Keratinocyte (primary cell): Measurements from ENCODE around the gene LRRC74B. TPM values are rescaled to one million over a fixed set of nuclear protein-coding genes. Genes with fewer than 3 reads are reported as not detected.

Source experiments
- DNase-seq: peaks from one replicate; pipeline ENCODE4 v3.0.0-alpha.2; 2011; ENCODE audit warnings: low read depth, missing footprints, low spot score
- FAIRE-seq: peaks from 2 replicates; lab custom pipeline; 2011; peaks lifted over from hg19 to GRCh38; lab: Jason Lieb, UNC
- H2AFZ ChIP-seq: 2 replicates; pipeline ENCODE4 v1.6.0; 2012; ENCODE audit warnings: low read length, control low read depth, inconsistent platforms; ENCODE audit not compliant: control insufficient read depth
- H3K27ac ChIP-seq: 2 replicates; pipeline ENCODE4 v1.5.1; 2011; ENCODE audit warnings: low read length; ENCODE audit not compliant: control insufficient read depth, insufficient read depth
- H3K27me3 ChIP-seq: 3 replicates; pipeline ENCODE4 v1.6.0; 2011; ENCODE audit warnings: low read length; ENCODE audit not compliant: control insufficient read depth, insufficient read depth; ENCODE audit errors: extremely low read depth
- H3K36me3 ChIP-seq, 2 experiments: 2 replicates in 1 of 2; 3 replicates in 1 of 2; pipeline ENCODE4 v1.5.1; 2011; ENCODE audit warnings: low read length in 2 of 2, mild to moderate bottlenecking in 1 of 2; ENCODE audit not compliant: control insufficient read depth in 2 of 2, insufficient read depth in 2 of 2; ENCODE audit errors: extremely low read depth in 1 of 2
- H3K4me1 ChIP-seq: 3 replicates; pipeline ENCODE4 v1.5.1; 2011; ENCODE audit warnings: low read length; ENCODE audit not compliant: control insufficient read depth, insufficient read depth; ENCODE audit errors: extremely low read depth
- H3K4me2 ChIP-seq: 3 replicates; pipeline ENCODE4 v1.6.0; 2011; ENCODE audit warnings: low read depth, low read length; ENCODE audit not compliant: control insufficient read depth, insufficient read depth; ENCODE audit errors: extremely low read depth
- H3K4me3 ChIP-seq, 3 experiments: fragments of 200-600 bp in 1 of 3; sonication (generic) in 1 of 3; 2 replicates in 2 of 3; 3 replicates in 1 of 3; pipeline ENCODE4 v1.5.1; 2011 to 2016; ENCODE audit warnings: low read length in 3 of 3, mild to moderate bottlenecking in 3 of 3, control low read depth in 2 of 3, inconsistent platforms in 1 of 3, low read depth in 1 of 3, mixed read lengths in 1 of 3, mixed run types in 1 of 3, moderate library complexity in 1 of 3; ENCODE audit not compliant: control insufficient read depth in 2 of 3, insufficient read depth in 2 of 3; ENCODE audit errors: extremely low read depth in 1 of 3
- H3K79me2 ChIP-seq: 2 replicates; pipeline ENCODE4 v1.6.0; 2012; ENCODE audit warnings: low read length; ENCODE audit not compliant: control insufficient read depth, insufficient read depth
- H3K9ac ChIP-seq: 3 replicates; pipeline ENCODE4 v1.6.0; 2011; ENCODE audit warnings: low read length; ENCODE audit not compliant: control insufficient read depth, insufficient read depth; ENCODE audit errors: extremely low read depth
- H3K9me1 ChIP-seq: 3 replicates; pipeline ENCODE4 v1.6.0; 2011; ENCODE audit warnings: low read length; ENCODE audit not compliant: control insufficient read depth, insufficient read depth; ENCODE audit errors: extremely low read depth
- H3K9me3 ChIP-seq: 2 replicates; pipeline ENCODE4 v1.5.1; 2012; ENCODE audit warnings: low read depth, low read length; ENCODE audit not compliant: control insufficient read depth
- H4K20me1 ChIP-seq: 3 replicates; pipeline ENCODE4 v1.6.0; 2011; ENCODE audit warnings: low read length; ENCODE audit not compliant: control insufficient read depth, insufficient read depth; ENCODE audit errors: extremely low read depth
- CTCF ChIP-seq, 3 experiments: IDR thresholded peaks in 1 of 3; conservative IDR thresholded peaks in 1 of 3; optimal IDR thresholded peaks in 1 of 3; 2 replicates in 2 of 3; 3 replicates in 1 of 3; pipeline versions ENCODE3 to v1.5.1; 2011; ENCODE audit warnings: low read length in 3 of 3, mild to moderate bottlenecking in 3 of 3, moderate library complexity in 2 of 3, control low read depth in 1 of 3, inconsistent platforms in 1 of 3; ENCODE audit not compliant: insufficient read depth in 2 of 3; ENCODE audit errors: extremely low read depth in 1 of 3
- EZH2 ChIP-seq: IDR thresholded peaks from one replicate; pipeline ENCODE4 v1.6.1; 2012; ENCODE audit warnings: inconsistent platforms, mild to moderate bottlenecking, low read length, moderate library complexity
- dilution Hi-C: fragments of 300-500 bp; cut with MboI; formaldehyde crosslinking; loops from one replicate; pipeline ENCODE4 v1.7.0; 2020; ENCODE audit warnings: low sequenced_read_pairs; ENCODE audit not compliant: extremely low pct_ligation_motif_present
- polyA plus RNA-seq, 5 experiments: library from polyadenylated mRNA; depleted of rRNA in 3 of 5; stranded (reverse) in 3 of 5; stranded (forward) in 1 of 5; unstranded in 1 of 5; fragments of >200 nt; gene quantifications; 1 replicate in 1 of 5; 2 replicates in 3 of 5; 3 replicates in 1 of 5; pipeline versions ENCODE4 v1.2.1 to v1.2.3, GENCODE V29; 2011 to 2012; ENCODE audit warnings: missing spikeins in 2 of 5, low read depth in 1 of 5, low replicate concordance in 1 of 5

LRRC74B gene
- polyA plus RNA-seq, 1 donor (not counting 4 experiments of a cell fraction or from before 2014, with no cell fraction given) = not detected

- H3K27ac ChIP-seq = no peak within 1 kb of the TSS
- H3K9me3 ChIP-seq = no peaks in the 10 kb centered on the region
- H3K4me3 ChIP-seq = no peak within 1 kb of the TSS
- no peak for TF ChIP-seq CTCF (optimal IDR thresholded peaks at IDR 0.05 in 1 of 3, IDR thresholded peaks at IDR 0.05 in 1 of 3, conservative IDR thresholded peaks at IDR 0.05 in 1 of 3; ENCODE audit: extremely low read depth in 1 of 3, insufficient read depth in 2 of 3, low read length in 3 of 3)
- H3K9ac ChIP-seq = no peak within 1 kb of the TSS
- DNase-seq = no peak
- H3K27me3 ChIP-seq = peaks cover 22% of the 10 kb centered on the region
- H3K9me1 ChIP-seq = no peaks in the 10 kb centered on the region
- no peak within 1 kb of the TSS for H2AFZ ChIP-seq
- no peaks in the 10 kb centered on the region for H3K79me2 ChIP-seq
- no peak within 1 kb of the TSS for H3K4me2 ChIP-seq
- H4K20me1 ChIP-seq = no peaks in the 10 kb centered on the region
- H3K4me1 ChIP-seq = peaks cover 9% of the 10 kb centered on the region
- H3K36me3 ChIP-seq = no peaks in the 10 kb centered on the region
- no peak for FAIRE-seq
- dilution Hi-C loops = no loop called here
These were observed 13.5 kb upstream of the LRRC74B start, which contains the start of gene SLC7A4 for GRCh38 chr22:21032037-21032867. Gene SLC7A4, minus strand, starts transcription at chr22:21032561. Its CDS starts 749 bp downstream, at chr22:21031812.

GRCh38 chr22:21032868-21033688 is 12.7 kb upstream of the LRRC74B start:
- H3K4me3 ChIP-seq = no peak overlapping the region
- dilution Hi-C loops = no loop called here
- H3K4me2 ChIP-seq = no peak overlapping the region

More at GRCh38 chr22:21032868-21033688, 12.7 kb upstream of the LRRC74B start:
- DNase-seq = no peak
- Histone ChIP-seq H3K4me1 (peaks cover 9% of the 10 kb centered on the region), H3K36me3 (no peaks in the 10 kb centered on the region), H2AFZ (no peak overlapping the region), H3K9me1 (no peaks in the 10 kb centered on the region), H3K27me3 (peaks cover 22% of the 10 kb centered on the region), H3K79me2 (no peaks in the 10 kb centered on the region), H3K9me3 (no peaks in the 10 kb centered on the region), H4K20me1 (no peaks in the 10 kb centered on the region), H3K9ac (no peak overlapping the region), H3K27ac (no peak overlapping the region)
- no peak for FAIRE-seq
- TF ChIP-seq CTCF (optimal IDR thresholded peaks at IDR 0.05 in 1 of 3, IDR thresholded peaks at IDR 0.05 in 1 of 3, conservative IDR thresholded peaks at IDR 0.05 in 1 of 3; ENCODE audit: extremely low read depth in 1 of 3, insufficient read depth in 2 of 3, low read length in 3 of 3) (no peak), EZH2 (no peak)
